ENCODE results near the gene ASB7.

Gene ASB7

GRCh38 chr15:100598655-100599054 is 3.7 kb upstream of the ASB7 start:
- no peak for DNase-seq

- no peak for DNase-seq
These were observed 1.2 kb upstream of the ASB7 start for GRCh38 chr15:100601163-100601562.

- no peak for DNase-seq
These were observed 749 bp upstream of the ASB7 start for GRCh38 chr15:100601617-100602063.

GRCh38 chr15:100602823-100603393 is 519 bp downstream of the ASB7 start:
- no peak for DNase-seq

- DNase-seq, result no peak
These were observed 10.2 kb downstream of the ASB7 start for GRCh38 chr15:100612539-100612938.

- no peak for DNase-seq
These were observed 10.8 kb downstream of the ASB7 start for GRCh38 chr15:100613208-100613607.

- DNase-seq, result no peak
These were observed 11.9 kb downstream of the ASB7 start for GRCh38 chr15:100614336-100614735.

GRCh38 chr15:100614918-100615317 is 12.5 kb downstream of the ASB7 start:
- DNase-seq, result no peak

- DNase-seq, result no peak
These were observed 13.4 kb downstream of the ASB7 start for GRCh38 chr15:100615801-100616200.

- no peak for DNase-seq
These were observed 14.3 kb downstream of the ASB7 start for GRCh38 chr15:100616700-100617099.

- no peak for DNase-seq
These were observed 20.9 kb downstream of the ASB7 start for GRCh38 chr15:100623301-100623700.

- peak; percentile 21 for DNase-seq
These were observed 25.5 kb downstream of the ASB7 start for GRCh38 chr15:100627789-100628395.

- DNase-seq, result no peak
These were observed 26.4 kb downstream of the ASB7 start for GRCh38 chr15:100628746-100629145.

- DNase-seq, result no peak
These were observed 29.4 kb downstream of the ASB7 start for GRCh38 chr15:100631831-100632230.

GRCh38 chr15:100633763-100634075 is 31.3 kb downstream of the ASB7 start:
- DNase-seq, result no peak

- DNase-seq, result no peak
These were observed 33.1 kb downstream of the ASB7 start for GRCh38 chr15:100635406-100636071.

- no peak for DNase-seq
These were observed 35.9 kb downstream of the ASB7 start for GRCh38 chr15:100638177-100638730.

GRCh38 chr15:100642213-100642949 is 40.0 kb downstream of the ASB7 start:
- DNase-seq, result no peak

- no peak for DNase-seq
These were observed 40.6 kb downstream of the ASB7 start for GRCh38 chr15:100642950-100643338.

GRCh38 chr15:100645671-100646070 is 43.3 kb downstream of the ASB7 start:
- DNase-seq, result no peak

- DNase-seq, result no peak
These were observed 46.6 kb downstream of the ASB7 start for GRCh38 chr15:100648951-100649350.

GRCh38 chr15:100650685-100651084 is 48.3 kb downstream of the ASB7 start:
- no peak for DNase-seq

GRCh38 chr15:100651253-100651652 is 48.9 kb downstream of the ASB7 start:
- DNase-seq, result no peak

- DNase-seq, result no peak
These were observed 49.7 kb downstream of the ASB7 start for GRCh38 chr15:100652116-100652515.
